Tibial nerve (tissue), 4 donors: ENCODE results near the gene PTK6.

Experiments used
- EP300 ChIP-seq, 2 donors: sonication (generic); formaldehyde crosslinking; IDR thresholded peaks; one replicate each; pipeline ENCODE4 v1.6.1; 2017; ENCODE audit warnings: antibody characterized with exemption in 2 of 2, mild to moderate bottlenecking in 1 of 2
- TF ChIP-seq, protein P1 (sequence below), 5 experiments: fragments of 200-600 bp in 3 of 5; fragments of 450-650 bp in 2 of 5; sonication (generic) in 3 of 5; IDR thresholded peaks; one replicate each; pipeline ENCODE4 v1.5.1; 2016 to 2019; ENCODE audit warnings: antibody characterized with exemption in 5 of 5, mild to moderate bottlenecking in 3 of 5, moderate library complexity in 2 of 5

DNA sequence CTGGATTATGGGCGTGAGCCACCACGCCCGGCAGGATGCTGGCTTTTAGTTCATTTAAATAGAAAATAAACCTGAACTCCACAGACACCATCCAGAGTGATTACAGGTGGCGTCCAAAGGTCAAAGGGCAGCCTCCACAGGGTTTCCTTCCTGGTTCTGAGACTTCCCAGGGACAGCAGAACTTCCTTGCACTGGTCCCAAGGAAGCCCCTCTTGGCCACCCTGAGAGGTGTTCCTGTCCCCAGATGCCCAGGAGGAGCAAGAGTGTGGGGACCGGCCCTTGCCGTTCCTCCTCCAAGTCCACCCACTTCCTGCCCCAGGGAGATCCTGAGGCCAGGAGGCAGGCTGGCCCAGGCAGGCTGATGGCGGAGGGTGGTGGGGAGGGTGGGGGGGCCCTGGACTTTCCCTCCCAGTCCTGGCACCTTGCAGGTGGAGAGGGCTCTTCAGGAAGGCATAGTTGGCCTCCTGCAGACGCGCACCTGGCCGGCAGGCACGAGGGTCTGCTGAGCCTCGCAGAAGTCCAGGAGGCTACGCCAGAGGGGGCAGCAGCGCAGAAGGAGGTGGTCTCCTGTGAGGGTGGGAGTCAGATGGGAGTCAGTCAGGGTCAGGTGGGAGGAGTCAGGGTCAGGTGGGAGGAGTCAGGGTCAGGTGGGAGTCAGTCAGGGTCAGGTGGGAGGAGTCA, 21.8 kb upstream of the PTK6 start:
- TF ChIP-seq, protein P1, sequence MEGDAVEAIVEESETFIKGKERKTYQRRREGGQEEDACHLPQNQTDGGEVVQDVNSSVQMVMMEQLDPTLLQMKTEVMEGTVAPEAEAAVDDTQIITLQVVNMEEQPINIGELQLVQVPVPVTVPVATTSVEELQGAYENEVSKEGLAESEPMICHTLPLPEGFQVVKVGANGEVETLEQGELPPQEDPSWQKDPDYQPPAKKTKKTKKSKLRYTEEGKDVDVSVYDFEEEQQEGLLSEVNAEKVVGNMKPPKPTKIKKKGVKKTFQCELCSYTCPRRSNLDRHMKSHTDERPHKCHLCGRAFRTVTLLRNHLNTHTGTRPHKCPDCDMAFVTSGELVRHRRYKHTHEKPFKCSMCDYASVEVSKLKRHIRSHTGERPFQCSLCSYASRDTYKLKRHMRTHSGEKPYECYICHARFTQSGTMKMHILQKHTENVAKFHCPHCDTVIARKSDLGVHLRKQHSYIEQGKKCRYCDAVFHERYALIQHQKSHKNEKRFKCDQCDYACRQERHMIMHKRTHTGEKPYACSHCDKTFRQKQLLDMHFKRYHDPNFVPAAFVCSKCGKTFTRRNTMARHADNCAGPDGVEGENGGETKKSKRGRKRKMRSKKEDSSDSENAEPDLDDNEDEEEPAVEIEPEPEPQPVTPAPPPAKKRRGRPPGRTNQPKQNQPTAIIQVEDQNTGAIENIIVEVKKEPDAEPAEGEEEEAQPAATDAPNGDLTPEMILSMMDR (IDR thresholded peaks at IDR 0.05): no peak
- TF ChIP-seq EP300 (IDR thresholded peaks at IDR 0.05): no peak
